ENCODE measurements around the gene NOCT.
"Not testable (repeated sequence)": the region's sequence is repeated elsewhere in the genome, so short reads cannot be mapped to it uniquely, and the experiment has no call there.

Gene NOCT

DNA sequence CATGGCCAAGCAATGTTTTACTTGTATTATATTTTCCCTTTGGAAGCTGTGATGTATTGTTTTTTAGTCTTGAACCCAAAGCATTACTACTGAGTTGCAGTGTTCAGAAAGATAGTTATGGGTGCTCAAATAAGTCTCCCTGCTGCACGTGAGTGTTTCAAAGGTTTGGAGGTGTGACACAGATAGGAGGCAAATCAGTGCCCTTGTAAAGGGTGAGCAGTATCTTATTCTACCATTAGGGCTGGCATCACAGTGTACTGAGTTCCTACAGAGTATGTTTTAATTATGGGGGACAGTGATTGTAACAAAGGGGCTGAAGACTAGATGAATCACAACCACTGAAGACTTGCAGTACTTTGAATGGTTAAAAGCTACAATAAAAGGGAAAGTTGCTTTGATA, 38.3 kb downstream of the NOCT start:
- no peak for DNase-seq

GRCh38 chr4:139054791-139055505, 39.4 kb downstream of the NOCT start:
- no peak for DNase-seq

DNA sequence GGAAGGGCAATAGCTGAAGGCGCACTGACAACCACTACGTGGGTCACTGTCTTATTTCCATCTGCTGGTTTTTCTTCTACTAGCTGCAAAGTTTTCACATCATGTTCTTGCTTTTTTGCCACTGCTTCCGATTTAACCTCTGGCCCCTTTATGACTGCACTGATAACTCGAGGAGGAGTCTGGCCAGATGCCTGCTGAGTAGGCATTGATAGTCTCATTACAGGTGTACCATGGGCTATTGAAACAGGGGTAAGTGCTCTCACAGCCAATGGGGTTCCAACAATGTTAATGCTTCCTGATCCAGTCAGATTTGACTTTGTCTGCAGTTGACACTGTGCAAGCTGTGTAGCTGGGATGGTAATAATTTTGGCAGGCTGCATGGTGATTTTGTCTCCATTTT, 43.4 kb downstream of the NOCT start:
- not testable (repeated sequence) for DNase-seq

- no peak for DNase-seq
Measured at GRCh38 chr4:139060591-139060990, 45.0 kb downstream of the NOCT start.

DNA sequence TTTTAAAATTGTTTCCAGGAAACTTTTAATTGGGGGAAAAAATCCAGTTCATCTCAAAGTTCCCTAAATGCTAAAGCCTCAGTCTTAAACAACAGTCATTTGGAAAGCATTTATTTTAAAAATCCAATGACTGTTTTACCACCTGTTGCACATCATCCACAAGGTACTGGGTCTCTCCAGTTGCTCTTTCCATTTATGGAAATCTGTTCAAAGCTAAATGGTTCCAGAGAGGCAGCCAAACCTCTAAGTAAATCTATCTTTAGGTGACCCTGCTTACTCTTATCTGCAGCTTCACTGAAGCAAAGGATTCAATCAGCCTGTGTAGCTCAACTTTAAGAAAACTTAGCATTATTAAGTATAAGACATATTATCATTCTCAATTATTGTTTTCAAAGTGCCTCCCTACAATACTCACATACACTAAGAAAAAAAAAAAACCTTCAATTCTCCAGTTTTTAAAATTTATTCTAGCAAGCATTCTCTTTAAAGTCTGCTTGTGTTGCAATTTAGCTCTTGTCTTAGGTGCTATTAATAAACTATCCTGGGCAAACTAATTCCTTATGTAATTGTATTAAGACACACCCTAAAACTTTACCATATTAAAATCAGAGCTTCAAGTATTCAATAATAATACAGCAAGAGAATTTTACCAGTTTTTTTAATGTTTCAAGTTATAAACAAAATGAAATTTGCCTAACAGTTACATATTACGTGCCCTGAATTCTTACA, 60.6 kb downstream of the NOCT start:
- DNase-seq, result no peak

DNA sequence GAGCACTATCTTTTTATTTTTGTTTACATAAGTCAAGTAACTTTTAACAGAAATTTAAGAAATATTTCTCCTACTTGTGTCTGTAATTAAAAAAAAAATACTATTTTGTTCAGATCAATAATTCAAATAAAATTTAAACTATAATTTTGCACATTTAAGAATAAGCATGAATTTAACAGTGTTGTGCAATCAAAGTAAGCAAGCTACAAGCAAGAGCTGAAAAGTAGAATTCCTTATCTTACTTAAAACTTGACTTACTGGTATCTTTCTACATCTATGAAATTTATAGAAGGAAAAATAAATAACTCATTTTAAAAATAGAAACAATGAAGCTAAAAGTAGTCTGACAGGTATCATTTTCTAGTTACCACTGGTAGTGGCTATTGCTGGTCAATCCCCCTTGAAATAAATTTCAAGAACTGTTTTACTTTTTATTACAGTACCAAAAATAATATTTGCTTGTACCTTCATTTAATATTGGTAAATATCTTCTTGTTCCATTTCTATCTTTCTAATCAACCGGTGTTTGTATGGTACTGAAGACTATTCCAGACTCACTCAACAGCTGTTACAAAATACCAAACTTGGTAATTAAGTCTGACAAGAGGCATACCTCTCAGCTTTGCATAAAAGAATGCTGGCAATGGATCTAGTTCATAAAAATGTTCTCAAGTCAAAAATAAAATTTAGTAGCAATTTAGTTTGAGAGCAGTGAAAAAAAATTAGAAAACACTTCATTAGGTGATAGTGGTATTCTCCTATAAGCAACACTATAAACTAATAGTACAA, 62.2 kb downstream of the NOCT start:
- no peak for DNase-seq

- DNase-seq, result no peak
Measured at GRCh38 chr4:139078926-139079325, 63.3 kb downstream of the NOCT start.

- DNase-seq, result peak; percentile 92
Measured at GRCh38 chr4:139082750-139083606, 67.4 kb downstream of the NOCT start.

DNA sequence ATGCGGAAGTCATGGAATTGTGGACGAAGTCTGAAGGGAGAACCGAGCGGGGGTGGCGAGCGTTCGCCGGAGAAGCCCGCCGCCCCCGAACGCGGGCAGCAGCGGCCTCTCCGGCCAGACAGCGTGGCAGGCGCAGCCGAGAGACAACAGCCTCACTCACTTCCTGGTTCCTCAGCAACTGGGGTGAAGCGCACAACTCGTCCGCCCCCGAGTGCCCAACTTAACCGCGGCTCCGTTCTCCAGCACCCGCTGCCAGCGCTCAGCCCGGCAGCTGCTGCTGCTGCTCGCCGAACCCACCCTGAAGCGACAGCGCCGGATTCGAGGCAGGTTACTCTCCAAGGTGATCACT, 68.0 kb downstream of the NOCT start:
- no peak for DNase-seq

DNA sequence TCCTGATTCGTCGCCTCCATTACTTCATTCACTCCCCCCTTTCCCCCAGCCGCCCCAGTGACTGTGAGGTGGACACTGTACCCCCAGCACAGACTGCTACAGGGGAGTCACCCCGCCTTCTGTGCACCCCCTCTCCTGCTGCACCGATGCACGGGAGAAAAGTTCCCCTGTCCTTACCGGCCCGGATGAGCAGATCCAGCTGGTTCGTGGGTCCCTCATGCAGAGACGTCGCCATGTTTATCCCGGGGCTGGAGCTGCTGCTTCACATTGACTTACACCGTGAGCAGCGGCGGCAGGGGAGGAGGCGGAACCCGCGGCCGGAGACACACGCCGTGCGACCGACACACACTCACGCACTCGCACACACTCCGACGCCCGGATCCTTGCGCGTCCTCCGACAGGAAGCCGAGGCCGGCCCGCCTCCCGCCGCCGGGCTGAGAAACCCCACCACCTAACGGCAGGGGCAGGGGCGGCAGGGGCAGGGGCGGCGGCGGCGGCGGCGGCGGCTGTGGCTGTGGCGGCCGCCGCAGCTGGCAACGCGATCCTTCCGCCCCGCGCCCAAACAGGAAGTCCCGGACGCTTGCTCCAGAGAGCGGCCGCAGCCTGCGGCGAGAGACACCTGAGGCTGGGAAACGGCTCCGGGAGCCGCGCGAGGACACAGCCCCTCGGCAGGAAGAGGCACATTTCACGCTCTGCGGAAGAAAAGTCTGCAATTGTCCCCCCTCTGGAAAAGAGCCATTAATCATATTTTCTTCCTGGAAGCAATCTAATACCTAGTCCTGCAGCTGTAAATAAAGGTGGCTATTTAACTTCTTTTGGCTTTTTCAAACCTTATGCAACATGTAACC, 68.6 kb downstream of the NOCT start:
- peak; percentile 74 for DNase-seq

DNA sequence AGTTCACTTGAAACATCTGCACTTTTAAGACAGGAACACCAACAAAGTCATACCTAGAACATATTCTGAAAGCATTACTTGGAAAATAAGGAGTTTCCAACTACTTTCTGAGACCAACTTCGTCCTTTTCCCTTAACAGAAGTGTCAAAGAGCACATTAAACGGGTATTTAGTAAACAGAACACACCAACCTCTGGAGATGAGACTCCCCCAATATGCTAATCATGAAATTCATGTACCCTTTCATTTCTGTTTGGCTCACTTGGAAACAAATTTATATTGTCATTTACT, 69.2 kb downstream of the NOCT start:
- no peak for DNase-seq

DNA sequence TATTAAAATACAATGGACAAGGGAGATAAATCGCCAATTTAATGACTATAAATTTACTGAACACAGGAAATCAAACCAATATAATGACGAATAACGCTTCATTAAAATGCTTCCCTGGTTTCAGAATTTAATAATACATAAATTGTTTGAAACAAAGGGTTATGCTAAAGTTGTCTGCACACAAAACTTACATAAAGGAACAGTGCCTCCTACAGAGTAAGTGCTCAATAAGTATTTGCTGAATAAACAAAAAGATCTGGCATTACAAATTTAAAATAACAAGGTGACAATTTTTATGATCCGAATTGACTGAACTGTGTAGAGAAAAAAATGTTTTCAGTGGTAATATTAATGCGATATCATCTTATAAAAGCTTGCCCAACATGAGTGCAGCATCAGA, 69.6 kb downstream of the NOCT start:
- no peak for DNase-seq

DNA sequence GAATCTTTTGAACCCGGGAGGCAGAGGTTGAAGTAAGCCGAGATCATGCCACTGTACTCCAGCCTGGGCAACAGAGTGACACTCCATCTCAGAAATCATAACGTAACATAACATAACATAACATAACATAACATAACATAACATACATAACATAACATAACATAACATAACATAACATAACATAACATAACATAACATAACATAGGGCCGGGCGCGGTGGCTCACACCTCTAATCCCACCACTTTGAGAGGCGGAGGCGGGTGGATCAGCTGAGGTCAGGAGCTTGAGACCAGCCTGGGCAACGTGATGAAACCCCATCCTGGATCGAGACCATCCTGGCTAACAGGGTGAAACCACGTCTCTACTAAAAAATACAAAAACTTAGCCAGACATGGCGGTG, 76.7 kb downstream of the NOCT start:
- DNase-seq, result no peak

All from T1000 (cell line).